ENCODE measurements around the gene ADA. TPM values are rescaled to one million over a fixed set of nuclear protein-coding genes. Genes with fewer than 3 reads are reported as not detected.

ADA gene
- polyA plus RNA-seq, 1 experiment, result 12.6 TPM

- no peak overlapping the region for H3K27ac ChIP-seq (ENCODE audit: low read depth, low read length)
- TF ChIP-seq CTCF (IDR thresholded peaks at IDR 0.05; ENCODE audit: low read depth, low read length), result no peak
- ChIA-PET CTCF (interaction anchor here (2.9 to 7.6 kb wide), 2 partner anchors 46 to 60 kb away, joined by 11 to 190 read pairs; no protein-coding TSS in a partner anchor), POLR2A (no interaction called here)
- peaks cover 4% of the 10 kb centered on the region; the same call in 1 of the 2 replicates for H3K9me3 ChIP-seq (ENCODE audit: control insufficient read depth, insufficient read depth, low read length)
- no peak overlapping the region for H3K4me3 ChIP-seq (ENCODE audit: low read depth, low read length)
- H3K27me3 ChIP-seq (ENCODE audit: control insufficient read depth, insufficient read depth, low read length), result peaks cover 8% of the 10 kb centered on the region
- DNase-seq (ENCODE audit: low read depth, low spot score), result no peak
Measured at GRCh38 chr20:44686934-44687333, 35.4 kb upstream of the ADA start.

DNA sequence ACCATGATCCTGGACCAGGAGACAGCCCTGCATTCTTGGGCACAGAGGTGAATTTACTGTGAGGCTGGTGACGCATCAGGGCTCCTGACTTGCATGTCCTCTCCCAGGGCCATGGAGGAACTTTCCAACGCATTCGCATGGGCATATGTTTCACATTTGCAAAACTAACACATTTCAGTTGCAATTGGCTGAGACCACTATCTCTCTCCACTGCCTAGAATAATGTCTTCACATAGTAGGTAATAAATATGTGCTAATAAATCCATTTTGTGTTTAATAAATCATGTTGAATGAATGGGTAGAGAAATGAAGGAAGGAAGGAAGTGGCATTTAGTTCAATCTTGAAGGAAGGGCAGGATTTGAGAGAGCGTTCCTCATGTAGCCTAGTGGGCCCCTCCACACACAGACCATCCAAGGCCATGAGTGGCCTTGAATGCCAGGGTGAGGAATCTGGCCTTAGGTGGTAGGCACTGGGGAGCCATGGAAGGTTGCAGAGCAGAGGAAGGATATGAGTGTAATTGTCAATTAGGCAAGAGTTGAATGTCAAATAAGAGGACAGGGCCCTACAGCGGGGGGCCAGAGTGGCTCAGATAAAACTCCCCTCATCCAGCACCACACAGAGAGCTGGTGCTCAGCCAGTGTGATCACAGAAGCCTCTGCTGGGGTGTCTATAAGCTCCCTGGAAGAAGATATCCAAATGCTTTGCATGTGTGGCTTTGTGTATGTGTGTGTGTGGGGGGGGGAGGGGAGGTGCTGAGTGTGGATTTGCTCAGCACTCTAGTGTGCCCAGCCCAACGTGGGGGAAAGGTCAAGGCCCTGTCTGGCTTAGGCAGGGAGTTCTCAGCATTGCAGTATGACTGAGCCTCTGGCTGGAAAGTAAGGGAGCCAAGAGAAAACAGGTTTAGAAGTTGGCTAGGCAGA, 32.8 kb upstream of the ADA start:
- no peak overlapping the region for H3K4me3 ChIP-seq (ENCODE audit: low read depth, low read length)
- no peaks in the 10 kb centered on the region; the same call in 1 of the 2 replicates for H3K9me3 ChIP-seq (ENCODE audit: control insufficient read depth, insufficient read depth, low read length)
- DNase-seq (ENCODE audit: low read depth, low spot score), result no peak
- CTCF ChIA-PET, result interaction anchor here (0.6 to 7.6 kb wide), 26 partner anchors 11 to 467 kb away, joined by 3 to 190 read pairs (median 6); partner anchors contain the start of gene ADA
- no peak overlapping the region for H3K27ac ChIP-seq (ENCODE audit: low read depth, low read length)
- peaks cover 8% of the 10 kb centered on the region for H3K27me3 ChIP-seq (ENCODE audit: control insufficient read depth, insufficient read depth, low read length)
- POLR2A ChIA-PET, result interaction anchor here (0.6 kb wide), 1 partner anchor 20 kb away, joined by 4 read pairs; no protein-coding TSS in a partner anchor
- TF ChIP-seq CTCF (IDR thresholded peaks at IDR 0.05; ENCODE audit: low read depth, low read length), result no peak

- DNase-seq (ENCODE audit: low read depth, low spot score), result no peak
- ChIA-PET POLR2A (interaction anchor here (0.6 kb wide), 1 partner anchor 76 kb away, joined by 4 read pairs; no protein-coding TSS in a partner anchor), CTCF (interaction anchor here (0.6 to 7.6 kb wide), 19 partner anchors 17 to 466 kb away, joined by 3 to 190 read pairs (median 4); partner anchors contain the start of gene ADA)
- no peak overlapping the region for H3K27ac ChIP-seq (ENCODE audit: low read depth, low read length)
- no peak overlapping the region for H3K4me3 ChIP-seq (ENCODE audit: low read depth, low read length)
- peak; percentile 74 for TF ChIP-seq CTCF (IDR thresholded peaks at IDR 0.05; ENCODE audit: low read depth, low read length)
- no peaks in the 10 kb centered on the region; the same call in 1 of the 2 replicates for H3K9me3 ChIP-seq (ENCODE audit: control insufficient read depth, insufficient read depth, low read length)
- H3K27me3 ChIP-seq (ENCODE audit: control insufficient read depth, insufficient read depth, low read length), result peaks cover 8% of the 10 kb centered on the region
Measured at GRCh38 chr20:44683263-44684046, 32.0 kb upstream of the ADA start.

DNA sequence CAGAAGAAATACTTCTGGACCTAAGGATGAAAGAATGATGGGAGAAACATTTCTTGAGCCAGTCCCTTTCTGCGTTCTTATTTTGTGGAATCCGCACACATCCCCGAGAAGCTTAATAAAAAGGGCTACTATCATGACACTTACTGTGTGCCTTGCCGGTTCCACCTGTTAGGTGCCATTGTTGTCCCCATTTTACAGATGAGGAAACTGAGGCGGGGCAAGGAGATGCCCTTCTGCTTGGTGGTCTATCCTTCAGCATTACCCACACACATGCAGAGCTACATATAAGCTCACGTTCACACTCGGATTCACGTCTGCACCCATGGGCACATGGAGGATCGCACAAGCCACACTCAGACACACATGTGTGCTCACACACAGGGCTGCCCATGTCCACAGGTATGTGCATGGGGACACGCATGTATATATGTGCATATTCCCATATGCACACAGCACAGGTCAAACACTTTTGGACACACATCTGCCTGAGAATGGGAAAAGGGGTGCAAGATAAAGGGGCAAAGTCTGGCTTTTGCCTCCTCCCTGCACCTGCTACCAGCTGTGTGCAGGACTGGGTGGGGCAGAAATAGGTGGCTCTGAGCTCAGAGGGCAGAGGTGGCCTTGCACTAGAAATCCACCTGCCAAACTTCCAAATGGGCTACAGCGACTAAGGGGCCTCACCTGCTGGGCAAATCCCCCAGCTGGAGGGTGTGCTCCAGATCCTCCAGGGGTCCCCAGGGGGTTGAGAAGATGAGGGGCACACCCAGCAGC, 30.5 kb upstream of the ADA start:
- ChIA-PET POLR2A (no interaction called here), CTCF (interaction anchor here (1.0 to 7.6 kb wide), 7 partner anchors 10 to 66 kb away, joined by 3 to 190 read pairs (median 3); no protein-coding TSS in a partner anchor)
- DNase-seq (ENCODE audit: low read depth, low spot score), result no peak
- H3K27ac ChIP-seq (ENCODE audit: low read depth, low read length), result no peak overlapping the region
- TF ChIP-seq CTCF (IDR thresholded peaks at IDR 0.05; ENCODE audit: low read depth, low read length), result no peak
- no peak overlapping the region for H3K4me3 ChIP-seq (ENCODE audit: low read depth, low read length)
- H3K9me3 ChIP-seq (ENCODE audit: control insufficient read depth, insufficient read depth, low read length), result no peaks in the 10 kb centered on the region; the same call in 1 of the 2 replicates
- H3K27me3 ChIP-seq (ENCODE audit: control insufficient read depth, insufficient read depth, low read length), result peaks cover 8% of the 10 kb centered on the region

Measured in AG04450 (cell line).